OCI-LY3 (cell line): ENCODE results near the gene TMEM222.

Experiments
- H2AFZ ChIP-seq: fragments of 200-600, 300-600 bp; shearing (Covaris generic); 2 replicates; pipeline ENCODE4 v1.6.0; 2014; ENCODE audit warnings: antibody characterized with exemption, low read depth, low read length
- H3K27ac ChIP-seq: fragments of 200-600, 300-600 bp; sonication (generic); 2 replicates; pipeline ENCODE4 v1.5.1; 2014; ENCODE audit warnings: mild to moderate bottlenecking, low read length, moderate library complexity, mixed read lengths
- H3K27me3 ChIP-seq: fragments of 200-600, 300-600 bp; sonication (generic); 2 replicates; pipeline ENCODE4 v1.6.1; 2014; ENCODE audit warnings: low read depth, low read length, mixed read lengths
- H3K36me3 ChIP-seq: fragments of 200-600, 300-600 bp; sonication (generic); replicated peaks from 2 replicates; pipeline ENCODE3; 2014; ENCODE audit warnings: low read depth, low read length, mixed read lengths
- H3K4me1 ChIP-seq: fragments of 300-600, 200-600 bp; sonication (generic); 2 replicates; pipeline ENCODE4 v1.6.1; 2014; ENCODE audit warnings: low read length, mixed read lengths
- H3K4me2 ChIP-seq: fragments of 200-600, 300-600 bp; sonication (generic); 2 replicates; pipeline ENCODE4 v1.6.1; 2014; ENCODE audit warnings: low read length, mixed read lengths
- H3K4me3 ChIP-seq: fragments of 300-600, 200-600 bp; sonication (generic); 2 replicates; pipeline ENCODE4 v1.5.1; 2014; ENCODE audit warnings: antibody characterized with exemption, mild to moderate bottlenecking, low read length, moderate library complexity
- H3K79me2 ChIP-seq: fragments of 300-600, 200-600 bp; shearing (Covaris generic); 2 replicates; pipeline ENCODE4 v1.6.1; 2014; ENCODE audit warnings: mild to moderate bottlenecking, low read length, mixed read lengths
- H3K9ac ChIP-seq: fragments of 300-600, 200-600 bp; shearing (Covaris generic); 2 replicates; pipeline ENCODE4 v1.6.0; 2014; ENCODE audit warnings: mild to moderate bottlenecking, low read length, moderate library complexity
- H3K9me3 ChIP-seq: fragments of 200-600, 300-600 bp; shearing (Covaris generic); 2 replicates; pipeline ENCODE4 v1.6.1; 2014; ENCODE audit warnings: low read length, mixed read lengths; ENCODE audit not compliant: insufficient read depth
- H4K20me1 ChIP-seq: fragments of 200-600, 300-600 bp; sonication (generic); 2 replicates; pipeline ENCODE4 v1.6.1; 2016; ENCODE audit warnings: low read length, mixed read lengths; ENCODE audit not compliant: insufficient read depth
- EZH2phosphoT487 ChIP-seq: fragments of 200-600 bp; shearing (Covaris generic); IDR thresholded peaks from 2 replicates; pipeline ENCODE4 v1.6.1; 2018; ENCODE audit warnings: antibody characterized with exemption, mixed run types, low read depth
- TF ChIP-seq, protein P1 (sequence below): fragments of 200-600, 300-600 bp; sonication (generic); IDR thresholded peaks from 2 replicates; pipeline ENCODE4 v1.5.1; 2014; ENCODE audit warnings: antibody characterized with exemption, low read length, low read depth

Gene TMEM222

DNA sequence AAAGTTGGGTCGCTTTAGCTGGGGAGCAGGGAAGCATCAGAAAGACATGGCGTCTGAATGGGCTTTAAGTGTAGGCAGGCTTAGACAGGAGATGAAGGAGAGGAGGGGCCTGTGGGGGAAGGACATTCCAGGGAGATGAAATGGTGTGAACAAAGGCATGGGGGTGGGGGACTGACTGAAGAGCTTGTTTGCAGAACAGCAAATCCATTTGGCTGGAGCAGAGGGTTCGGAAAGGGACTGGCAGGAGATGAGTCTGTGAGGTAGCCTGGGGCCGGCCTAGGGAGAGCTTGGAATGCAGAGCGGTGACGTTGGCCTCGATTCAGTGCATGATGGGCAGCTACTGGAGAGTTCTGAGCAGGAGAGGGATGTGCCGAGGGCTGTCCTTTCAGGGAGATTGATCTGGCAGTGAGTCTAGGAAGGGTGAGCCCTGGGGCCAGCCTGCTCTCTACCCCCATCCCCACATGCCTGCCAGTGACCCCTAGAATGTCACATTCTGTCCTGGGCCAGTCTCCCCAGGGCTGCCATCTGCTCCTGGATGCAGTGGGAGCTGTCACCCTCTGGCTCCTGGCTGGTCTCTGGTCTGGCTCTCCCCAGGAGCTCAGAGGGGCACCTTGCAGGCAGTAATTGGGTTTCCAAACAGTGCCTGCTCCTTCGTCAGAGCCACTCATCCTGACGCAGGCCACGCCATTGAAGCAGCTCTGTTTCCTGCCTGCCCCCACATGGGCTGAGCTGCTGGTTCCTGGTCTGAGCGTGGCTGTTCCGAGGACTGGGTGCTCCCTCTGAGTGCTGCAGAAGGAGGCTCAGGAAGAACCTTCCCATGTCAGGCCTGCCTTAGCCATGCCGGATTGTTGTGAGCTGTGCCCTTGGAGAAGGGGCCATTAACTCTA, 22.3 kb upstream of the TMEM222 start:
- no peaks in the 10 kb centered on the region for H3K27me3 ChIP-seq
- TF ChIP-seq, protein P1, sequence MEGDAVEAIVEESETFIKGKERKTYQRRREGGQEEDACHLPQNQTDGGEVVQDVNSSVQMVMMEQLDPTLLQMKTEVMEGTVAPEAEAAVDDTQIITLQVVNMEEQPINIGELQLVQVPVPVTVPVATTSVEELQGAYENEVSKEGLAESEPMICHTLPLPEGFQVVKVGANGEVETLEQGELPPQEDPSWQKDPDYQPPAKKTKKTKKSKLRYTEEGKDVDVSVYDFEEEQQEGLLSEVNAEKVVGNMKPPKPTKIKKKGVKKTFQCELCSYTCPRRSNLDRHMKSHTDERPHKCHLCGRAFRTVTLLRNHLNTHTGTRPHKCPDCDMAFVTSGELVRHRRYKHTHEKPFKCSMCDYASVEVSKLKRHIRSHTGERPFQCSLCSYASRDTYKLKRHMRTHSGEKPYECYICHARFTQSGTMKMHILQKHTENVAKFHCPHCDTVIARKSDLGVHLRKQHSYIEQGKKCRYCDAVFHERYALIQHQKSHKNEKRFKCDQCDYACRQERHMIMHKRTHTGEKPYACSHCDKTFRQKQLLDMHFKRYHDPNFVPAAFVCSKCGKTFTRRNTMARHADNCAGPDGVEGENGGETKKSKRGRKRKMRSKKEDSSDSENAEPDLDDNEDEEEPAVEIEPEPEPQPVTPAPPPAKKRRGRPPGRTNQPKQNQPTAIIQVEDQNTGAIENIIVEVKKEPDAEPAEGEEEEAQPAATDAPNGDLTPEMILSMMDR = no peak
- TF ChIP-seq EZH2phosphoT487 = no peak
- H3K36me3 ChIP-seq = peaks cover 6% of the 10 kb centered on the region
- H2AFZ ChIP-seq = no peak overlapping the region
- no peak overlapping the region for H3K9ac ChIP-seq
- no peak overlapping the region for H3K27ac ChIP-seq
- H4K20me1 ChIP-seq = no peaks in the 10 kb centered on the region
- no peaks in the 10 kb centered on the region for H3K79me2 ChIP-seq
- H3K4me2 ChIP-seq = no peak overlapping the region
- no peaks in the 10 kb centered on the region for H3K4me1 ChIP-seq
- no peak overlapping the region for H3K4me3 ChIP-seq
- no peaks in the 10 kb centered on the region for H3K9me3 ChIP-seq

- TF ChIP-seq EZH2phosphoT487 = no peak
- TF ChIP-seq, protein P1 = peak; percentile 67
- Histone ChIP-seq H3K4me3 (no peak overlapping the region), H3K4me2 (no peak overlapping the region), H3K9ac (no peak overlapping the region), H4K20me1 (no peaks in the 10 kb centered on the region), H3K9me3 (no peaks in the 10 kb centered on the region), H3K79me2 (no peaks in the 10 kb centered on the region), H3K4me1 (no peaks in the 10 kb centered on the region), H2AFZ (no peak overlapping the region), H3K27ac (no peak overlapping the region), H3K27me3 (no peaks in the 10 kb centered on the region), H3K36me3 (peaks cover 6% of the 10 kb centered on the region)
These were observed 21.5 kb upstream of the TMEM222 start for GRCh38 chr1:27300341-27301051.

- Histone ChIP-seq H2AFZ (no peak overlapping the region), H3K9ac (no peak overlapping the region), H3K36me3 (peaks cover 6% of the 10 kb centered on the region), H3K79me2 (no peaks in the 10 kb centered on the region), H3K27ac (no peak overlapping the region), H3K4me3 (no peak overlapping the region), H3K4me2 (no peak overlapping the region), H3K27me3 (no peaks in the 10 kb centered on the region), H3K9me3 (no peaks in the 10 kb centered on the region), H3K4me1 (no peaks in the 10 kb centered on the region), H4K20me1 (no peaks in the 10 kb centered on the region)
- TF ChIP-seq EZH2phosphoT487 = no peak
- TF ChIP-seq, protein P1 = no peak
These were observed 20.9 kb upstream of the TMEM222 start for GRCh38 chr1:27301052-27301422.

GRCh38 chr1:27301582-27302199, 20.3 kb upstream of the TMEM222 start:
- Histone ChIP-seq H3K4me2 (no peak overlapping the region), H3K4me1 (no peaks in the 10 kb centered on the region), H3K27ac (no peak overlapping the region), H3K9ac (no peak overlapping the region), H3K36me3 (peaks cover 6% of the 10 kb centered on the region), H3K4me3 (no peak overlapping the region), H2AFZ (no peak overlapping the region), H4K20me1 (no peaks in the 10 kb centered on the region), H3K27me3 (no peaks in the 10 kb centered on the region), H3K9me3 (no peaks in the 10 kb centered on the region), H3K79me2 (no peaks in the 10 kb centered on the region)
- TF ChIP-seq, protein P1 = no peak
- TF ChIP-seq EZH2phosphoT487 = no peak
